ENCODE measurements around the gene EHMT1. TPM values are rescaled to one million over a fixed set of nuclear protein-coding genes. Genes with fewer than 3 reads are reported as not detected.
"Not testable (repeated sequence)": the region's sequence is repeated elsewhere in the genome, so short reads cannot be mapped to it uniquely, and the experiment has no call there.

Gene EHMT1
- total RNA-seq, 6 experiments from 2014 or later, result 41.0 to 116 (median 46.9) TPM

GRCh38 chr9:137715321-137715720, 96.5 kb downstream of the EHMT1 start:
- no peak for DNase-seq
- Mint-ChIP-seq H3K4me1 (ENCODE audit: low read depth) (no peaks in the 10 kb centered on the region), H3K36me3 (ENCODE audit: low read depth) (peaks cover 62% of the 10 kb centered on the region), H3K27ac (no peak overlapping the region), H3K4me3 (no peak overlapping the region), H3K27me3 (ENCODE audit: insufficient read depth) (peaks cover 5% of the 10 kb centered on the region), H3K9me3 (peaks cover 30% of the 10 kb centered on the region)
- TF ChIP-seq, protein P1, sequence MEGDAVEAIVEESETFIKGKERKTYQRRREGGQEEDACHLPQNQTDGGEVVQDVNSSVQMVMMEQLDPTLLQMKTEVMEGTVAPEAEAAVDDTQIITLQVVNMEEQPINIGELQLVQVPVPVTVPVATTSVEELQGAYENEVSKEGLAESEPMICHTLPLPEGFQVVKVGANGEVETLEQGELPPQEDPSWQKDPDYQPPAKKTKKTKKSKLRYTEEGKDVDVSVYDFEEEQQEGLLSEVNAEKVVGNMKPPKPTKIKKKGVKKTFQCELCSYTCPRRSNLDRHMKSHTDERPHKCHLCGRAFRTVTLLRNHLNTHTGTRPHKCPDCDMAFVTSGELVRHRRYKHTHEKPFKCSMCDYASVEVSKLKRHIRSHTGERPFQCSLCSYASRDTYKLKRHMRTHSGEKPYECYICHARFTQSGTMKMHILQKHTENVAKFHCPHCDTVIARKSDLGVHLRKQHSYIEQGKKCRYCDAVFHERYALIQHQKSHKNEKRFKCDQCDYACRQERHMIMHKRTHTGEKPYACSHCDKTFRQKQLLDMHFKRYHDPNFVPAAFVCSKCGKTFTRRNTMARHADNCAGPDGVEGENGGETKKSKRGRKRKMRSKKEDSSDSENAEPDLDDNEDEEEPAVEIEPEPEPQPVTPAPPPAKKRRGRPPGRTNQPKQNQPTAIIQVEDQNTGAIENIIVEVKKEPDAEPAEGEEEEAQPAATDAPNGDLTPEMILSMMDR (IDR thresholded peaks at IDR 0.05), result no peak

GRCh38 chr9:137715866-137716693, 97.3 kb downstream of the EHMT1 start:
- peaks cover 30% of the 10 kb centered on the region for H3K9me3 Mint-ChIP-seq
- H3K27me3 Mint-ChIP-seq (ENCODE audit: insufficient read depth); H3K4me1 Mint-ChIP-seq (ENCODE audit: low read depth); H3K4me3 Mint-ChIP-seq; DNase-seq: not testable (repeated sequence)
- peaks cover 59% of the 10 kb centered on the region for H3K36me3 Mint-ChIP-seq (ENCODE audit: low read depth)
- peak overlapping the region; percentile 42; the same call in 1 of the 2 replicates for H3K27ac Mint-ChIP-seq

- peaks cover 35% of the 10 kb centered on the region for H3K9me3 Mint-ChIP-seq
- H3K27ac Mint-ChIP-seq, result no peak overlapping the region
- H3K4me1 Mint-ChIP-seq (ENCODE audit: low read depth), result peaks cover 5% of the 10 kb centered on the region; the same call in 1 of the 2 replicates
- no peak overlapping the region for H3K4me3 Mint-ChIP-seq
- peaks cover 61% of the 10 kb centered on the region for H3K36me3 Mint-ChIP-seq (ENCODE audit: low read depth)
- H3K27me3 Mint-ChIP-seq (ENCODE audit: insufficient read depth), result peaks cover 5% of the 10 kb centered on the region
- TF ChIP-seq, protein P1 (IDR thresholded peaks at IDR 0.05), result no peak
- DNase-seq, result no peak
Observed at GRCh38 chr9:137716694-137717287, 98.0 kb downstream of the EHMT1 start.

- H3K4me3 Mint-ChIP-seq, result no peak overlapping the region
- peaks cover 37% of the 10 kb centered on the region for H3K9me3 Mint-ChIP-seq
- peaks cover 6% of the 10 kb centered on the region; the same call in 1 of the 2 replicates for H3K4me1 Mint-ChIP-seq (ENCODE audit: low read depth)
- no peak overlapping the region for H3K27ac Mint-ChIP-seq
- H3K36me3 Mint-ChIP-seq (ENCODE audit: low read depth), result peaks cover 55% of the 10 kb centered on the region
- H3K27me3 Mint-ChIP-seq (ENCODE audit: insufficient read depth), result peaks cover 5% of the 10 kb centered on the region
- DNase-seq, result no peak
- TF ChIP-seq, protein P1 (IDR thresholded peaks at IDR 0.05), result no peak
Observed at GRCh38 chr9:137717776-137718327, 99.0 kb downstream of the EHMT1 start.

GRCh38 chr9:137719194-137719593, 100.4 kb downstream of the EHMT1 start:
- Mint-ChIP-seq H3K9me3 (peaks cover 33% of the 10 kb centered on the region), H3K27me3 (ENCODE audit: insufficient read depth) (peaks cover 5% of the 10 kb centered on the region), H3K27ac (no peak overlapping the region), H3K4me1 (ENCODE audit: low read depth) (peaks cover 6% of the 10 kb centered on the region; the same call in 1 of the 2 replicates), H3K4me3 (no peak overlapping the region), H3K36me3 (ENCODE audit: low read depth) (peaks cover 48% of the 10 kb centered on the region)
- DNase-seq, result no peak
- TF ChIP-seq, protein P1 (IDR thresholded peaks at IDR 0.05), result no peak

Measured in HFFc6 (cell line).